H9 (cell line): ENCODE results near the gene MGAT5B. TPM values are rescaled to one million over a fixed set of nuclear protein-coding genes. Genes with fewer than 3 reads are reported as not detected.

Experiments
- DNase-seq: peaks from one replicate; pipeline ENCODE4 v3.0.0-alpha.2; 2017
- H2AFZ ChIP-seq: one replicate; pipeline ENCODE4 v1.6.1; 2013; ENCODE audit warnings: mild to moderate bottlenecking, low read length, control low read depth, moderate library complexity
- H2AK5ac ChIP-seq: 2 replicates; pipeline ENCODE4 v1.6.1; 2013; ENCODE audit warnings: low read length, control low read depth, mixed read lengths; ENCODE audit not compliant: insufficient read length
- H2BK120ac ChIP-seq: one replicate; pipeline ENCODE4 v1.6.1; 2013; ENCODE audit warnings: low read depth, mild to moderate bottlenecking, low read length, control low read depth, inconsistent platforms; ENCODE audit not compliant: poor library complexity, severe bottlenecking
- H2BK12ac ChIP-seq: 2 replicates; pipeline ENCODE4 v1.6.1; 2013; ENCODE audit warnings: low read length, control low read depth, mixed read lengths, low read depth; ENCODE audit not compliant: insufficient read length
- H2BK15ac ChIP-seq: 2 replicates; pipeline ENCODE4 v1.6.1; 2013; ENCODE audit warnings: low read depth, low read length, control low read depth
- H2BK20ac ChIP-seq: one replicate; pipeline ENCODE4 v1.6.1; 2013; ENCODE audit warnings: low read depth, mild to moderate bottlenecking, low read length, control low read depth, inconsistent platforms; ENCODE audit not compliant: poor library complexity, severe bottlenecking
- H2BK5ac ChIP-seq: 2 replicates; pipeline ENCODE4 v1.6.1; 2013; ENCODE audit warnings: low read length, control low read depth, mixed read lengths; ENCODE audit not compliant: insufficient read length
- H3K14ac ChIP-seq: 2 replicates; pipeline ENCODE4 v1.6.1; 2013; ENCODE audit warnings: low read length, control low read depth; ENCODE audit not compliant: insufficient read depth
- H3K18ac ChIP-seq: 2 replicates; pipeline ENCODE4 v1.6.1; 2013; ENCODE audit warnings: low read depth, mild to moderate bottlenecking, mixed read lengths, low read length, control low read depth; ENCODE audit not compliant: insufficient read length
- H3K23ac ChIP-seq: 2 replicates; pipeline ENCODE4 v1.6.1; 2013; ENCODE audit warnings: low read length, control low read depth, mixed read lengths, low read depth; ENCODE audit not compliant: insufficient read length
- H3K23me2 ChIP-seq: 2 replicates; pipeline ENCODE4 v1.6.1; 2013; ENCODE audit warnings: low read depth, mild to moderate bottlenecking, mixed read lengths, low read length, control low read depth; ENCODE audit not compliant: insufficient read length, poor library complexity, severe bottlenecking
- H3K27ac ChIP-seq: 2 replicates; pipeline ENCODE4 v1.5.1; 2013; ENCODE audit warnings: low read length, control low read depth, mixed read lengths, low read depth; ENCODE audit not compliant: insufficient read length
- H3K27me3 ChIP-seq: 2 replicates; pipeline ENCODE4 v1.6.1; 2013; ENCODE audit warnings: low read length, control low read depth, inconsistent platforms; ENCODE audit not compliant: insufficient read depth
- H3K4ac ChIP-seq: 2 replicates; pipeline ENCODE4 v1.6.1; 2013; ENCODE audit warnings: low read depth, mild to moderate bottlenecking, control low read depth, inconsistent platforms, low read length, moderate library complexity
- H3K4me1 ChIP-seq: 2 replicates; pipeline ENCODE4 v1.6.1; 2013; ENCODE audit warnings: low read length, control low read depth, inconsistent platforms; ENCODE audit not compliant: insufficient read depth
- H3K4me2 ChIP-seq: 2 replicates; pipeline ENCODE4 v1.6.1; 2013; ENCODE audit warnings: low read length, control low read depth, mixed read lengths; ENCODE audit not compliant: insufficient read length, insufficient read depth
- H3K56ac ChIP-seq: 2 replicates; pipeline ENCODE4 v1.6.1; 2013; ENCODE audit warnings: low read depth, mild to moderate bottlenecking, mixed read lengths, low read length, control low read depth; ENCODE audit not compliant: insufficient read length
- H3K79me1 ChIP-seq: 2 replicates; pipeline ENCODE4 v1.6.1; 2013; ENCODE audit warnings: low read depth, mild to moderate bottlenecking, moderate library complexity, low read length, control low read depth, inconsistent platforms; ENCODE audit not compliant: insufficient read depth, poor library complexity, severe bottlenecking
- H3K79me2 ChIP-seq: 2 replicates; pipeline ENCODE4 v1.6.1; 2013; ENCODE audit warnings: low read length, control low read depth, inconsistent platforms; ENCODE audit not compliant: insufficient read depth
- H3K9ac ChIP-seq: 2 replicates; pipeline ENCODE4 v1.6.1; 2013; ENCODE audit warnings: low read length, control low read depth, mixed read lengths; ENCODE audit not compliant: insufficient read length; ENCODE audit errors: extremely low read depth
- H3K9me3 ChIP-seq: one replicate; pipeline ENCODE4 v1.6.1; 2013; ENCODE audit warnings: low read depth, low read length, inconsistent platforms; ENCODE audit not compliant: control insufficient read depth
- H3T11ph ChIP-seq: one replicate; pipeline ENCODE4 v1.6.1; 2013; ENCODE audit warnings: mild to moderate bottlenecking, low read length, control low read depth, inconsistent platforms
- H4K20me1 ChIP-seq: one replicate; pipeline ENCODE4 v1.6.1; 2013; ENCODE audit not compliant: control insufficient read depth, insufficient read length, insufficient read depth
- H4K5ac ChIP-seq: 2 replicates; pipeline ENCODE4 v1.6.1; 2013; ENCODE audit warnings: low read depth, mild to moderate bottlenecking, mixed read lengths, low read length, control low read depth; ENCODE audit not compliant: insufficient read length
- H4K8ac ChIP-seq: replicated peaks from 2 replicates; pipeline ENCODE4 v1.6.1; 2013; ENCODE audit warnings: low read length, control low read depth, mixed read lengths, low read depth; ENCODE audit not compliant: insufficient read length
- H4K91ac ChIP-seq: 2 replicates; pipeline ENCODE4 v1.6.1; 2013; ENCODE audit warnings: low read depth, mild to moderate bottlenecking, moderate library complexity, mixed read lengths, low read length, control low read depth; ENCODE audit not compliant: insufficient read length
- H3K27ac Mint-ChIP-seq, 3 experiments: 2 replicates in 2 of 3; 3 replicates in 1 of 3; pipeline ENCODE4 v1.8.0; 2020 to 2021; ENCODE audit warnings: mixed read lengths in 3 of 3, mild to moderate bottlenecking in 1 of 3, moderate library complexity in 1 of 3
- H3K27me3 Mint-ChIP-seq: 2 replicates; pipeline ENCODE4 v1.8.0; 2021; ENCODE audit warnings: low read depth, mild to moderate bottlenecking, moderate library complexity, mixed read lengths
- H3K36me3 Mint-ChIP-seq, 3 experiments: 2 replicates in 2 of 3; 3 replicates in 1 of 3; pipeline ENCODE4 v1.8.0; 2020 to 2021; ENCODE audit warnings: low read depth in 3 of 3, mixed read lengths in 3 of 3; ENCODE audit not compliant: insufficient read depth in 1 of 3
- H3K4me1 Mint-ChIP-seq, 2 experiments: 2 replicates each; pipeline ENCODE4 v1.8.0; 2020; ENCODE audit warnings: mixed read lengths in 2 of 2
- H3K4me3 Mint-ChIP-seq, 2 experiments: 2 replicates in 1 of 2; 3 replicates in 1 of 2; pipeline ENCODE4 v1.8.0; 2020 to 2021; ENCODE audit warnings: mild to moderate bottlenecking in 2 of 2, mixed read lengths in 2 of 2, moderate library complexity in 1 of 2
- H3K9me3 Mint-ChIP-seq, 2 experiments: 2 replicates in 1 of 2; 3 replicates in 1 of 2; pipeline ENCODE4 v1.8.0; 2020; ENCODE audit warnings: mild to moderate bottlenecking in 2 of 2, mixed read lengths in 2 of 2, moderate library complexity in 1 of 2
- CTCF ChIP-seq: fragments of 200-600 bp; sonication (generic); conservative IDR thresholded peaks from 3 replicates; pipeline ENCODE4 v1.8.0; 2021; ENCODE audit warnings: antibody characterized with exemption, mild to moderate bottlenecking
- WGBS: extraction: QIAGEN DNeasy Blood & Tissue Kit; methylation state at CpG from one replicate; pipeline ENCODE4 v1.1.7; 2013; ENCODE audit warnings: missing lambda C conversion rate, low lambda C conversion rate, mixed read lengths; ENCODE audit not compliant: insufficient read length; ENCODE audit errors: extremely low coverage; 5-methylcytosine and 5-hydroxymethylcytosine counted together
- total RNA-seq: library from RNA; stranded (reverse); gene quantifications from 2 replicates; pipeline ENCODE4 v1.2.1, GENCODE V29; 2021

Gene MGAT5B
- total RNA-seq, 1 experiment from 2014 or later: 4.9 TPM

- Histone ChIP-seq H2BK20ac (no peak overlapping the region), H3K14ac (no peak overlapping the region), H3K56ac (no peak overlapping the region), H2BK5ac (no peak overlapping the region), H3K23me2 (no peaks in the 10 kb centered on the region), H3K79me1 (no peaks in the 10 kb centered on the region), H3T11ph (no peak overlapping the region), H3K4me2 (no peak overlapping the region), H4K8ac (no peak overlapping the region), H4K20me1 (no peaks in the 10 kb centered on the region), H2BK15ac (no peak overlapping the region), H4K5ac (no peak overlapping the region), H3K9ac (no peak overlapping the region), H3K9me3 (no peaks in the 10 kb centered on the region), H2BK12ac (no peak overlapping the region), H3K4me1 (no peaks in the 10 kb centered on the region), H3K4ac (no peak overlapping the region), H2AFZ (no peak overlapping the region), H3K79me2 (no peaks in the 10 kb centered on the region), H4K91ac (no peak overlapping the region), H3K18ac (no peak overlapping the region), H3K27ac (no peak overlapping the region), H2BK120ac (no peak overlapping the region), H2AK5ac (no peak overlapping the region), H3K23ac (no peak overlapping the region), H3K27me3 (no peaks in the 10 kb centered on the region)
- H3K4me1 Mint-ChIP-seq: peaks cover 15 to 36% of the 10 kb centered on the region in 2 experiments
- TF ChIP-seq CTCF: no peak
- peaks cover 3 to 6% (median 3%) of the 10 kb centered on the region in 3 experiments; a peak in 4 of 7 replicates for H3K36me3 Mint-ChIP-seq
- no peak overlapping the region for H3K4me3 Mint-ChIP-seq
- H3K27ac Mint-ChIP-seq: peak overlapping the region in 2 of 3 experiments; percentile 50 to 76; a peak in 4 of 7 replicates
- WGBS: no CpG with 5 or more reads among the region's 9 CpGs
- H3K27me3 Mint-ChIP-seq: peaks cover 6% of the 10 kb centered on the region
- DNase-seq: no peak
- no peaks in the 10 kb centered on the region for H3K9me3 Mint-ChIP-seq
These were observed 90.8 kb downstream of the MGAT5B start for GRCh38 chr17:76958974-76959373.
